Peyer's patch (tissue), 4 donors: Measurements from ENCODE around the gene CMTM7. TPM values are rescaled to one million over a fixed set of nuclear protein-coding genes. Genes with fewer than 3 reads are reported as not detected.

Experiments
- DNase-seq, 3 donors: peaks; one replicate each; pipeline ENCODE4 v3.0.0-alpha.2; 2017 to 2019
- H3K27ac ChIP-seq, 4 donors: fragments of 200-600 bp; sonication (generic); one replicate each; pipeline ENCODE4 v1.5.1; 2016 to 2019
- H3K27me3 ChIP-seq, 2 donors: fragments of 200-600 bp; sonication (generic); one replicate each; pipeline ENCODE4 v1.5.1; 2019
- H3K36me3 ChIP-seq, 3 donors: fragments of 200-600 bp; sonication (generic); one replicate each; pipeline ENCODE4 v1.5.1; 2016 to 2019
- H3K4me1 ChIP-seq, 4 donors: fragments of 200-600 bp; sonication (generic); one replicate each; pipeline ENCODE4 v1.5.1; 2016 to 2019
- H3K4me3 ChIP-seq, 4 donors: fragments of 200-600 bp; sonication (generic); 1 replicate in 3 of 4; 2 replicates in 1 of 4; pipeline ENCODE4 v1.5.1; 2016 to 2019; ENCODE audit warnings: mild to moderate bottlenecking in 1 of 4
- H3K9me3 ChIP-seq, 4 donors: fragments of 200-600 bp; sonication (generic); one replicate each; pipeline ENCODE4 v1.5.1; 2016 to 2019; ENCODE audit warnings: mild to moderate bottlenecking in 1 of 4
- POLR2A ChIP-seq, 2 donors: fragments of 450-650 bp; IDR thresholded peaks; one replicate each; pipeline ENCODE4 v1.5.1; 2017; ENCODE audit warnings: antibody characterized with exemption in 2 of 2, mild to moderate bottlenecking in 2 of 2, moderate library complexity in 2 of 2
- total RNA-seq, 4 donors: library from RNA; depleted of rRNA; stranded (reverse); fragments of >200 nt; gene quantifications; one replicate each; pipeline ENCODE4 v1.1.0, GENCODE V29; 2016
- TF ChIP-seq, protein P1 (sequence below), 6 experiments: fragments of 450-650 bp in 4 of 6; fragments of 200-600 bp in 2 of 6; sonication (generic) in 1 of 6; IDR thresholded peaks; one replicate each; pipeline ENCODE4 v1.5.1; 2017 to 2019; ENCODE audit warnings: antibody characterized with exemption in 6 of 6, mild to moderate bottlenecking in 3 of 6, moderate library complexity in 1 of 6

CMTM7 gene
- total RNA-seq, 4 donors from 2014 or later, result 5.7 to 41.3 (median 10.5) TPM

DNA sequence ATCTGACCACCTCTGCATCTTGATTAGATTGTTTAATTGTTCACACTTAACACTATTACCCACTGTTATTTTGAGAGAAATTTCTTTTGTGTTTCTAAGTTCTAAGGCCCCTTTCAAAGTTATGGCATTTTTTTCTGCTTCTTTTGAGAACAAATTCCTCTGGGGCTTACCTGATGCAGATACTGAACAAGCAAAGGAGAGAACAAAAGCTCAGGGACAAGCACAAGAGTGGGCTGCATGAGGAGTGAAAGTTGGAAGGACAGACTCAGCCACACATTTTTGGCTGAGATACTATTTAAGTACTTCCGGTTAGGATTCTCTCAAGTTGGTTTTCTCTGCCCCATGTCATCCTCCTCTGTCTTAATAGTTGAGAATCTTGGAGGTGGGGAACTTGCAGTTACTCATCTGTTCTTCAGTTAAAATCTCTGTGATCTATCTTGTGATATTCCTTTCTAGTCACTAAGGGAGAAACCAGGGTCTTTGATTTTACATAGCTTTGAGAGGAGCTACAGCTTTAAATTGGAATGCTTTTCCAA, 56.3 kb downstream of the CMTM7 start:
- Histone ChIP-seq H3K27ac (no peak overlapping the region), H3K36me3 (no peaks in the 10 kb centered on the region), H3K9me3 (no peaks in the 10 kb centered on the region), H3K4me3 (no peak overlapping the region), H3K27me3 (no peaks in the 10 kb centered on the region), H3K4me1 (peaks cover 0 to 4% (median 0%) of the 10 kb centered on the region in 4 donors)
- no peak for DNase-seq
- TF ChIP-seq POLR2A (IDR thresholded peaks at IDR 0.05), result no peak
- TF ChIP-seq, protein P1, sequence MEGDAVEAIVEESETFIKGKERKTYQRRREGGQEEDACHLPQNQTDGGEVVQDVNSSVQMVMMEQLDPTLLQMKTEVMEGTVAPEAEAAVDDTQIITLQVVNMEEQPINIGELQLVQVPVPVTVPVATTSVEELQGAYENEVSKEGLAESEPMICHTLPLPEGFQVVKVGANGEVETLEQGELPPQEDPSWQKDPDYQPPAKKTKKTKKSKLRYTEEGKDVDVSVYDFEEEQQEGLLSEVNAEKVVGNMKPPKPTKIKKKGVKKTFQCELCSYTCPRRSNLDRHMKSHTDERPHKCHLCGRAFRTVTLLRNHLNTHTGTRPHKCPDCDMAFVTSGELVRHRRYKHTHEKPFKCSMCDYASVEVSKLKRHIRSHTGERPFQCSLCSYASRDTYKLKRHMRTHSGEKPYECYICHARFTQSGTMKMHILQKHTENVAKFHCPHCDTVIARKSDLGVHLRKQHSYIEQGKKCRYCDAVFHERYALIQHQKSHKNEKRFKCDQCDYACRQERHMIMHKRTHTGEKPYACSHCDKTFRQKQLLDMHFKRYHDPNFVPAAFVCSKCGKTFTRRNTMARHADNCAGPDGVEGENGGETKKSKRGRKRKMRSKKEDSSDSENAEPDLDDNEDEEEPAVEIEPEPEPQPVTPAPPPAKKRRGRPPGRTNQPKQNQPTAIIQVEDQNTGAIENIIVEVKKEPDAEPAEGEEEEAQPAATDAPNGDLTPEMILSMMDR (IDR thresholded peaks at IDR 0.05), result no peak

DNA sequence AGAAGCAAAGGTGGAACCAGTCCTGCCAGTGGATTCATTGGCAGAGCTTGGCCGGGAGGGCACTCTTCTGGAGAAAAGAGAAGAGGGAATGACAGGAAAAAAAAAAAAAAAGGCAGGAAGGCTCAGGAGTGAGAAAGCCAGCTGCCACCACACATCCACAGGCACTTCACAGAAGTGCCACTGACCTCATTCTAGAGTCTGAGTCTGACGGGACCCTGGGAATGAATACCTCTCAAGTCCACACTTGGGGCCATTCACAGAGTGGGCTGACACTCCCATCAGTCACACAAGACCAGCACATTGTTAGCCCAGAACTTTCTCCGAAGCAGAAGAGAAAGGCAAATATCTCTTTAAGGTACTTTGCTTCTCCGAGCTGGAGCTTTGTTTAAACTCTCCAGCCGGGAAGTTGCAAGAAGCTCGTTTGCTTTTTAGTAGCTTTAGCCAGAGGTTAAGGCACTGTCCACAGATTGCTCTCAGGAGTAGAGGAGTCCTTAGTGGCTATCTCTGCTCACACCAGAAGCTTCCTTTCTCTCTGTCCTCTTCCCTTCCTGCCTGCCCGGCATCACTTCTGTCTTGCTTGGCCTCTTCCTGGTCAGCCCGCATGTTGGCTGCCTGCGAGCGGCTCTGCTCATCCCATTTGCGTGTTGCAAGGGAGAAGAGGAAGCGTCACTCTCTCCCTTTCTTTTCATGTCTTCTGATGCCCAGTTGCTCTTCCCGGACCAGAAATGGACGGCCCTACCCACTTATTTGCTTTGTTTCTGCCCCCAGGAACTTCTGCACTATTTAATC, 57.2 kb downstream of the CMTM7 start:
- H3K9me3 ChIP-seq, result no peaks in the 10 kb centered on the region
- no peak overlapping the region for H3K4me3 ChIP-seq
- peaks cover 0 to 4% (median 0%) of the 10 kb centered on the region in 4 donors for H3K4me1 ChIP-seq
- no peaks in the 10 kb centered on the region for H3K36me3 ChIP-seq
- DNase-seq, result peak in 2 of 3 donors; percentile 12 to 44
- no peak for TF ChIP-seq POLR2A (IDR thresholded peaks at IDR 0.05)
- TF ChIP-seq, protein P1 (IDR thresholded peaks at IDR 0.05), result no peak
- no peak overlapping the region for H3K27ac ChIP-seq
- H3K27me3 ChIP-seq, result no peaks in the 10 kb centered on the region

DNA sequence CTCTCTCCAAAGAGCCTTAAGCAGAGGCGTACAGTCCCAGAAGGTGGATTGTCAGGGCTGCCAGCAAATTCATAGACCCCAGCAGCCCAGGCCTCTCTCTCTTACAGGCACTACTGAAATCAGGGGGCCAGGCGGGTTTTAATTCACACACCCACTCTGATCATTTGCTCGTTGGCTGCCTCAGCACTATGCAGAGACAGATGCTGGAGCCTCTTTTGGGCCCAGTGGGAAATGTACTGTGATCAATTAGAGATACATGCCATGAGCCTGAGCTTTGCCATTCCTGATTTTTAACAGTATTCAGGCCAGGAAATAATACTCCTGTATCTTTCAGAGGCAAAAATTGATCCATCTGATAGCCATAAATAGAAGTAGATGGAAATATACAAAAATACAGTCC, 58.0 kb downstream of the CMTM7 start:
- Histone ChIP-seq H3K4me3 (no peak overlapping the region), H3K36me3 (no peaks in the 10 kb centered on the region), H3K4me1 (peaks cover 0 to 8% (median 0%) of the 10 kb centered on the region in 4 donors), H3K9me3 (no peaks in the 10 kb centered on the region), H3K27ac (no peak overlapping the region), H3K27me3 (no peaks in the 10 kb centered on the region)
- TF ChIP-seq, protein P1 (IDR thresholded peaks at IDR 0.05), result no peak
- no peak for TF ChIP-seq POLR2A (IDR thresholded peaks at IDR 0.05)
- DNase-seq, result peak in 2 of 3 donors; percentile 10 to 35

DNA sequence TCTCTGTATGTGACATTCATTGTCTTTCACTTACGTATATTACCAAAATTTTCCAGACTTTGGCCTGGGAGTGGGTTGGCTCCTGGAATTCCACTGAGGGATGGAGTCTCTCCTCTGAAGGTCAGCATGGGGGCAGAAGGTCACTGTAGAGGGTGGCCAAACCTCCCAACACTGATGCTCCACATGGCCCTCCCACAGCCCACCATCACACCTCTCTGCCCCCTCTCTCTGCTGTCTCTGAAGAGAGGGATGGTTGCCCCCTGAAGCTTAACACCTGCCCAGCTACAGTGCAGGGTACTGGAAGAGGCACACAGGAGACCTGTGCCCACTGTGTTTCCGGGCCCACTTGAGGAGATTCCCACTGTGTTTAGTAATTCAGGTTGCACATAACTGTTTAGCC, 58.8 kb downstream of the CMTM7 start:
- Histone ChIP-seq H3K4me1 (peaks cover 0 to 14% (median 2%) of the 10 kb centered on the region in 4 donors), H3K36me3 (no peaks in the 10 kb centered on the region), H3K9me3 (no peaks in the 10 kb centered on the region), H3K27me3 (no peaks in the 10 kb centered on the region), H3K27ac (peak overlapping the region in 1 of 4 donors; percentile 19), H3K4me3 (no peak overlapping the region)
- TF ChIP-seq POLR2A (IDR thresholded peaks at IDR 0.05), result no peak
- TF ChIP-seq, protein P1 (IDR thresholded peaks at IDR 0.05), result no peak
- peak in 2 of 3 donors; percentile 4 to 37 for DNase-seq

DNA sequence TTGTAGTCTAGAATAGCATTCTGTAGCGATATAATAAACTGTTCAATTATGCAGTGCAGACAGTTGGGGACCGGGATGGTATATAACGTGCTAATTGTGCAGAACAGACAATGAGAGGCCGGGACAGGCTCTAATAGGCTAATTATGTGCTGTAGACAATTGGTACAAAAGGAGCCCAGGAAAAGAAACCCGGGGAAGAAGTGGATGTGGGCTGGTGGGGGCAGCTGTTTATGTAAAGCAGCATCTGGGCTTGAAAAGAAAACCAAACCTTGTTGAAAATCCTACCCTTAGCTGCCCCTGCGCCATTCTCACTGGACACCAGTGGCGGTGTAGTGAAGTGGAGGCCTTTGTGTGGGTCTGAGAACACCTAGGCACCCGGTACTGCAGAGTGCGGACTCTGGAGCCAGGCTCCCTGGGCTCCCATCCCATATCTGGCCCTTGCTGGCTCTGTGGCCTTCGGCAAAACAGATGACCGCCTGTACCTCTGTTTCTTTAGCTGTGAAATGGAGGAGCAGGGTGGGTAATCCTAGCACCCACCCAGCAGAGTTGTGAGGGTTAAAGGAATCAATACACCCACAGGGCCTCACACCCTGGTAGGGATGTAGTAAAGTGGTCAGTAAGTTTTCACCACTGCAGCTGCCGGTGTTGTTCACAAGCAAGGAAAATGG, 59.5 kb downstream of the CMTM7 start:
- no peaks in the 10 kb centered on the region for H3K27me3 ChIP-seq
- H3K4me1 ChIP-seq, result peaks cover 0 to 21% (median 2%) of the 10 kb centered on the region in 4 donors
- H3K4me3 ChIP-seq, result no peak overlapping the region
- H3K9me3 ChIP-seq, result no peaks in the 10 kb centered on the region
- H3K27ac ChIP-seq, result peak overlapping the region in 1 of 4 donors; percentile 48
- TF ChIP-seq, protein P1 (IDR thresholded peaks at IDR 0.05), result no peak
- TF ChIP-seq POLR2A (IDR thresholded peaks at IDR 0.05), result no peak
- peak in 2 of 3 donors; percentile 20 to 47 for DNase-seq
- H3K36me3 ChIP-seq, result no peaks in the 10 kb centered on the region
